GM12865 (cell line): ENCODE data around the gene TBC1D14.
"Not testable (repeated sequence)": the region's sequence is repeated elsewhere in the genome, so short reads cannot be mapped to it uniquely, and the experiment has no call there.

Source experiments
- DNase-seq: peaks from one replicate; pipeline ENCODE4 v3.0.0; 2010; ENCODE audit warnings: low read depth
- H3K4me3 ChIP-seq: 2 replicates; pipeline ENCODE4 v1.5.1; 2011; ENCODE audit warnings: mild to moderate bottlenecking, low read depth, low read length, control low read depth
- TF ChIP-seq, protein P1 (sequence below): IDR thresholded peaks from 2 replicates; pipeline ENCODE4 v1.5.1; 2011; ENCODE audit warnings: low read length, control low read depth, low read depth, inconsistent platforms; ENCODE audit not compliant: insufficient read depth; ENCODE audit errors: missing control alignments

TBC1D14 gene

DNA sequence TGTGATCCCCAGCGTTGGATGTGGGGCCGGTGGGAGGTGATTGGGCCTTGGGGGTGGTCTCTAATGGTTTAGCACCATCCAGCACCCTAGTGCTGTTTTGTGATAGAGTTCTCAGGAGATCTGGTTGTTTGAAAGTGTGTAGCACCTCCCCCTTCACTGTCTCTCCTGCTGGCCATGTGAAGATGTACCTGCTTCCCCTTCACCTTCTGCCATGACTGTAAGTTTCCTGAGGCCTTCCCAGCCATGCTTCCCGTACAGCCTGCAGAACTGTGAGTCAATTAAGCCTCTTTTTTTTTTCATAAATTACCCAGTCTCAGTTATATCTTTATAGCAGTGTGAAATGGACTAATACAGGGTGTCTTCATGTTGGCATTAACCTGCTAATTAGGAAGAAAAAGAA lies 19.3 kb upstream of the TBC1D14 start:
- no peak for DNase-seq
- TF ChIP-seq, protein P1, sequence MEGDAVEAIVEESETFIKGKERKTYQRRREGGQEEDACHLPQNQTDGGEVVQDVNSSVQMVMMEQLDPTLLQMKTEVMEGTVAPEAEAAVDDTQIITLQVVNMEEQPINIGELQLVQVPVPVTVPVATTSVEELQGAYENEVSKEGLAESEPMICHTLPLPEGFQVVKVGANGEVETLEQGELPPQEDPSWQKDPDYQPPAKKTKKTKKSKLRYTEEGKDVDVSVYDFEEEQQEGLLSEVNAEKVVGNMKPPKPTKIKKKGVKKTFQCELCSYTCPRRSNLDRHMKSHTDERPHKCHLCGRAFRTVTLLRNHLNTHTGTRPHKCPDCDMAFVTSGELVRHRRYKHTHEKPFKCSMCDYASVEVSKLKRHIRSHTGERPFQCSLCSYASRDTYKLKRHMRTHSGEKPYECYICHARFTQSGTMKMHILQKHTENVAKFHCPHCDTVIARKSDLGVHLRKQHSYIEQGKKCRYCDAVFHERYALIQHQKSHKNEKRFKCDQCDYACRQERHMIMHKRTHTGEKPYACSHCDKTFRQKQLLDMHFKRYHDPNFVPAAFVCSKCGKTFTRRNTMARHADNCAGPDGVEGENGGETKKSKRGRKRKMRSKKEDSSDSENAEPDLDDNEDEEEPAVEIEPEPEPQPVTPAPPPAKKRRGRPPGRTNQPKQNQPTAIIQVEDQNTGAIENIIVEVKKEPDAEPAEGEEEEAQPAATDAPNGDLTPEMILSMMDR = no peak
- no peak overlapping the region for H3K4me3 ChIP-seq

DNA sequence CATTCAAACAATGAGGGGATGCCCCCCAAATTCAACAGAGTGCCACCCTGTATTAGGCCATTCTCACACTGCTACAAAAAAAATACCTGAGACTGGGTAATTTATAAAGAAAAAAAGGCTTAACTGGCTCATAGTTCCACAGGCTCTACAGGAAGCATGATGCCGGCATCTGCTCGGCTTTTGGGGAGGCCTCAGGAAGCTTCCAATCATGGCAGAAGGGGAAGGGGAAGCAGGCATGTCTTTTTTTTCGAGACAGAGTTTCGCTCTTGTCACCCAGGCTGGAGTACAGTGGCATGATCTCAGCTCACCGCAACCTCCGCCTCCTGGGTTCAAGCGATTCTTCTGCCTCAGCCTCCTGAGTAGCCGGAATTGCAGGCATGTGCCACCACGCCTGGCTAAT lies 18.7 kb upstream of the TBC1D14 start:
- DNase-seq, H3K4me3 ChIP-seq: not testable (repeated sequence)

DNA sequence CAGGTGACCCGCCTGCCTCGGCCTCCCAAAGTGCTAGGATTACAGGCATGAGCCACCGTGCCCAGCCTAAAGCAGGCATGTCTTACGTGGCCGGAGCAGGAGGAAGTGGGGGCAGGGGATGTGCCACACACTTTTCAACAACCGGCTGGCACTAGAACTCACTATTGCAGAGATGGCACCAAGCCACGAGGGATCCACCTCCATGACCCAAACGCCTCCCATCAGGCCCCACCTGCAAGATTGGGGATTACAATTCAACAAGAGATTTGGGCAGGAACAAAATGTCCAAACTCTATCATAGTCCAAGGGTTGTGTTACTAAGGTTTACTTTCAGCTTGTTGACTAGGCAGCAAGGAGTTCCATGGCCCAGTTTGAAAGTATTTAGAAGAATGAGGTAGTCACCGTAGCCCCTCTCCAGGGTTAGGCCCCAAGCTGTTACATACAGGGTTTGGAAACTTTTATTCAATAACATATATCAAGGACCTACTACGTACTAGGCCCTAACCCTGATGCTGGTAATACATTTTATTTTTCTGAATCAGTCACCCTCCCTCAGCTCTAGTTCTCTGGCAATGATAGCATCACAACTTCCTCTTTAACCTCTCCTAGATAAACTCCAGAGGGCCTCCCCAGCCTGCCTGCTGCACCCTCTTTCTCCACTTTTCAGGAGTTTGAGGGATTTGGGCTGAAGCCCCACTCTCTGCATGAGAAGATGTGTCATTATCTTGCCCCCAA lies 18.0 kb upstream of the TBC1D14 start:
- no peak for DNase-seq
- H3K4me3 ChIP-seq = no peak overlapping the region
- TF ChIP-seq, protein P1 = no peak

DNA sequence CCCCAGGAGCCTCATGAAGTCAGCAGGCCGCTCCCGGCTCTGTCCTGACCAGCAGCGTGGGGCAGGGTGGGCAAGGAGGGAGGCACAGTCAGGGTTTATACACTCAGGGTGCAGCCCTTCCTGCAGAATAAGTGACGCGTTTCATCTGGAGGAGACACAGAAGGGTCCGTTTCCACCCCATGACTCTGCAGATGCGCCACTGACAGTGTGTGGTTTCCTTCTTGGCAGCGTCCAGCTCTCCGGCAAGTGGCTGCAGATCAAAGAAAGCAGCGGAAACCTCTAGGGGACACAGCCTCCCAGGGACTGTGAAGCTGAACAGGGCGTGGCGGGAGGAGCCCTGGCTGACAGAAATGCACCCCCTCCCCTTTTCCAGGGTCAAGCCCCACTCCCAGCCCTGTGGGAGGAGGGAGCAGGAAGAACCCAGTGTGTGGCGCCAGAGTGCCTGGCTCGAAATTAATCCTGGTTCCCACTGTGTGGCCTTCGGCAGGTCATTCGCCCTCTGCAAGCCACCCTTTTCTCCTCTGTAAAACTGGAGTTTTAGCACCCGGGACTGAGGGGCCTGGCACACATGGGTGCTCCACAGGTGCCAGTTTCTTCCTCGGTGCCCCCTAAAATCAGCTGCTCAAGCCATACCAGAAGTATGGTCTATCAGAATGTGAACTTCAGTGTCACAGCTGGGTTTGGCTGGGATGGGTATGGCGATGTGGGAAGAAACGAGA lies 17.3 kb upstream of the TBC1D14 start:
- no peak overlapping the region for H3K4me3 ChIP-seq
- TF ChIP-seq, protein P1 = no peak
- DNase-seq = no peak

DNA sequence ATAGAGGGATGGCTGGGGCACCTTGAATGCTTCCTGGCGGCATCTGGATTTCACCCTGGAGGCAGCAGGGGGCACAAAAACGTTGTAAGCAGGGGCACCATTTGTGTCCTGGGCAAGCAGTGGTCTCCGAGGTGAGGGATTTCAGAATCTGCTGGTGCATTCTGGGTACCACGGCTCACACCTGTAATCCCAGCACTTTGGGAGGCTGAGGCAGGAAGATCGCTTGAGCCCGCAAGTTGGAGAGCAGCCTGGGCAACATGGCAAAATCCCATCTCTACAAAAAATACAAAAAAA lies 16.8 kb upstream of the TBC1D14 start:
- DNase-seq = no peak
- TF ChIP-seq, protein P1 = no peak
- no peak overlapping the region for H3K4me3 ChIP-seq

DNA sequence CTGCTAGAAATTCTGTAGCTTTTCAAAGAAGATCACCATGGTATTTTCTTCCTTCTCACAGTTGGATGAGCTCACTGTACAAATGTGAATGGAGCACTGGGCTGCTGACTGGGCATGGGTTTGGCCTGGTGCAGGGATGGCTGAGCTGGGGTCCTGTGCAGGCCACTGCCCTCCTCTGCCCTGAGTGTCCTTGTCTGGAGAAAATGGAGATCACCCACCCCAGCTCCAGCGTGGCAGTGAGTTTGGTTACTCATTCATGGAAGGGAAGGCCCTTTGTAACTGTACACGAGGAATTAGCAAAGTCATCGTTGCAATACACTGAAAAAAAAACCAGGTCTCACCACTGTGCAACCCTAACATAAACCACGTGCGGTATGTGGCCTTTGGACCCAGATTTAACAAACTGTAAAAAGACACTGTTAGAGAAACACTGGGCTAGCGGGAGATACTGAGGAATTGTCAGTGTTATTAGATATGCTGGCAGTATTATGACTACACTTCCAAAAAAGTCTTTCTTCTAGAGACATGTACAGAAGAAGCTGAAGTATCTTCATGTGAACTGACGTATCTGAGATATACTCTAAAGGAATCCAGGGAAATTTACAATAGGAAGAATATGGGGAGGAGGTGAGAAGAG lies 16.1 kb upstream of the TBC1D14 start:
- TF ChIP-seq, protein P1 = no peak
- no peak overlapping the region for H3K4me3 ChIP-seq
- no peak for DNase-seq

DNA sequence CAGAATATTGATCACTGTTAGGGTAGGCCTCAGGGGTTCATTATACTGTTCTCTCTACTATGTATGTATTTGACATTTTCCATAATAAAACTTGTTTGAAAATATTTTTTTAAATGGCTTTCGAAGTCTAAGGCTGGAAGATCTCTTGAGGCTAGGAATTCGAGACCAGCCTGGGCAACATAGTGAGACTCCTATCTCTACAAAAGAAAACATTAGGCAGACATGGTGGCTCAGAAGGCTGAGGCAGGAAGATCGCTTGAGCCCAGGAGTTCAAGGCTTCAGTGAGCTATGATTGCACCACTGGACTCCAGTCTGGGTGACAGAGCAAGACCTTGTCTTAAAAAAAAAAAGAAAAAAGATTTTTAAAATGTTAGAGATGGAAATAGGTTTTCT lies 15.5 kb upstream of the TBC1D14 start:
- no peak overlapping the region for H3K4me3 ChIP-seq
- no peak for DNase-seq
- TF ChIP-seq, protein P1 = no peak
